PC-9 (cell line): ENCODE results near the gene MOBP.

Source experiments
- EZH2 ChIP-seq: fragments of 200-600 bp; sonication (generic); IDR thresholded peaks from 2 replicates; pipeline ENCODE4 v1.8.0; 2017; ENCODE audit warnings: antibody characterized with exemption, low read depth
- TF ChIP-seq, protein P1 (sequence below): fragments of 200-600 bp; sonication (generic); conservative IDR thresholded peaks from 2 replicates; pipeline ENCODE4 v1.6.1; 2017; ENCODE audit warnings: mixed run types, antibody characterized with exemption, mild to moderate bottlenecking, moderate library complexity

DNA sequence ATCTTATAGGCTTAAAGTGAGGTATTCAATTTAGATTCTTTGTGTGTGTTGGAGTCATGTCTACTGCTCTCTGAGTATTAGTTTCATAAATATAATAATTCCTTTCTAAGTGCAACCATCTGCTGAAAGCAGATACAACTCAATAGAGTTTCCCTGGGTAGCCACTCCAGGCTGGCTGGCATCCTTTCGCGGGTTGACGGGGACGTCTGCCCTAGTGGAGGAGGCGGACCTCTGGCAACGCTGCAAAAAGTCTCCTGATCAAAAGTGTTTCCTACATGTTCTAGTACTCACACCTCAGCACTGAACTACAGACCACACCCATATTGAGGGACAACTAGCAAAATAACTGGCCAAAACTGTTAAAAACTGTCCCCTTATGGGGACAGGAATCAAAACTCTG, 2.5 kb downstream of the MOBP start:
- TF ChIP-seq, protein P1, sequence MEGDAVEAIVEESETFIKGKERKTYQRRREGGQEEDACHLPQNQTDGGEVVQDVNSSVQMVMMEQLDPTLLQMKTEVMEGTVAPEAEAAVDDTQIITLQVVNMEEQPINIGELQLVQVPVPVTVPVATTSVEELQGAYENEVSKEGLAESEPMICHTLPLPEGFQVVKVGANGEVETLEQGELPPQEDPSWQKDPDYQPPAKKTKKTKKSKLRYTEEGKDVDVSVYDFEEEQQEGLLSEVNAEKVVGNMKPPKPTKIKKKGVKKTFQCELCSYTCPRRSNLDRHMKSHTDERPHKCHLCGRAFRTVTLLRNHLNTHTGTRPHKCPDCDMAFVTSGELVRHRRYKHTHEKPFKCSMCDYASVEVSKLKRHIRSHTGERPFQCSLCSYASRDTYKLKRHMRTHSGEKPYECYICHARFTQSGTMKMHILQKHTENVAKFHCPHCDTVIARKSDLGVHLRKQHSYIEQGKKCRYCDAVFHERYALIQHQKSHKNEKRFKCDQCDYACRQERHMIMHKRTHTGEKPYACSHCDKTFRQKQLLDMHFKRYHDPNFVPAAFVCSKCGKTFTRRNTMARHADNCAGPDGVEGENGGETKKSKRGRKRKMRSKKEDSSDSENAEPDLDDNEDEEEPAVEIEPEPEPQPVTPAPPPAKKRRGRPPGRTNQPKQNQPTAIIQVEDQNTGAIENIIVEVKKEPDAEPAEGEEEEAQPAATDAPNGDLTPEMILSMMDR, result no peak
- no peak for TF ChIP-seq EZH2
